HG02623 (cell line): ENCODE results near the gene SORCS2.

Source experiments
- ATAC-seq: cut with Tn5 transposase; IDR thresholded peaks from one replicate; pipeline ENCODE4 v1.9.1; 2021; ENCODE audit warnings: moderate library complexity; ENCODE audit not compliant: unreplicated experiment

SORCS2 gene

GRCh38 chr4:7366180-7366945, 174.0 kb downstream of the SORCS2 start:
- ATAC-seq = no peak

- ATAC-seq = no peak
Measured at GRCh38 chr4:7366954-7367353, 174.6 kb downstream of the SORCS2 start.

- ATAC-seq = no peak
Measured at GRCh38 chr4:7367406-7367805, 175.1 kb downstream of the SORCS2 start.

- no peak for ATAC-seq
Measured at GRCh38 chr4:7367864-7368277, 175.5 kb downstream of the SORCS2 start.

- no peak for ATAC-seq
Measured at GRCh38 chr4:7368296-7368695, 176.0 kb downstream of the SORCS2 start.

GRCh38 chr4:7369511-7369910, 177.2 kb downstream of the SORCS2 start:
- no peak for ATAC-seq

GRCh38 chr4:7370038-7370437, 177.7 kb downstream of the SORCS2 start:
- ATAC-seq = no peak

- ATAC-seq = no peak
Measured at GRCh38 chr4:7371210-7371941, 179.0 kb downstream of the SORCS2 start.

- no peak for ATAC-seq
Measured at GRCh38 chr4:7372673-7373072, 180.3 kb downstream of the SORCS2 start.

GRCh38 chr4:7374571-7374970, 182.2 kb downstream of the SORCS2 start:
- no peak for ATAC-seq

GRCh38 chr4:7375427-7375826, 183.1 kb downstream of the SORCS2 start:
- no peak for ATAC-seq

- ATAC-seq = no peak
Measured at GRCh38 chr4:7377223-7377865, 185.0 kb downstream of the SORCS2 start.

- no peak for ATAC-seq
Measured at GRCh38 chr4:7379186-7379585, 186.8 kb downstream of the SORCS2 start.

GRCh38 chr4:7379719-7380118, 187.4 kb downstream of the SORCS2 start:
- no peak for ATAC-seq

GRCh38 chr4:7381221-7381889, 189.0 kb downstream of the SORCS2 start:
- no peak for ATAC-seq

- no peak for ATAC-seq
Measured at GRCh38 chr4:7381890-7382633, 189.7 kb downstream of the SORCS2 start.

GRCh38 chr4:7382634-7383014, 190.3 kb downstream of the SORCS2 start:
- no peak for ATAC-seq

- ATAC-seq = no peak
Measured at GRCh38 chr4:7383266-7383665, 190.9 kb downstream of the SORCS2 start.

- no peak for ATAC-seq
Measured at GRCh38 chr4:7384003-7384928, 191.9 kb downstream of the SORCS2 start.
